GM12892 (cell line): Measurements from ENCODE around the gene HERC3.

ENCODE experiments used
- POLR2A ChIP-seq: IDR thresholded peaks from 2 replicates; pipeline ENCODE4 v1.6.1; 2011; ENCODE audit warnings: low read depth, low read length, control low read depth
- TAF1 ChIP-seq: IDR thresholded peaks from 2 replicates; pipeline ENCODE4 v1.6.1; 2011; ENCODE audit warnings: low read depth, mild to moderate bottlenecking, control low read depth, low read length, borderline replicate concordance

GRCh38 chr4:88570001-88570400 is 22.3 kb upstream of the HERC3 start:
- TF ChIP-seq POLR2A (no peak), TAF1 (no peak)
